Posterior cingulate gyrus (tissue), 11 donors: ENCODE results near the gene SPOUT1.
"Not testable (repeated sequence)": the region's sequence is repeated elsewhere in the genome, so short reads cannot be mapped to it uniquely, and the experiment has no call there.

ENCODE experiments used
- DNase-seq, 10 donors: peaks; one replicate each; pipeline versions ENCODE4 v3.0.0 to v3.0.0-alpha.2; 2020 to 2021; ENCODE audit warnings: mixed read lengths in 3 of 10
- intact Hi-C: fragments of 100-400 bp; cut with DNase I; formaldehyde crosslinking; loops from one replicate; pipeline ENCODE4 v1.15.1; 2023

Gene SPOUT1, protein sequence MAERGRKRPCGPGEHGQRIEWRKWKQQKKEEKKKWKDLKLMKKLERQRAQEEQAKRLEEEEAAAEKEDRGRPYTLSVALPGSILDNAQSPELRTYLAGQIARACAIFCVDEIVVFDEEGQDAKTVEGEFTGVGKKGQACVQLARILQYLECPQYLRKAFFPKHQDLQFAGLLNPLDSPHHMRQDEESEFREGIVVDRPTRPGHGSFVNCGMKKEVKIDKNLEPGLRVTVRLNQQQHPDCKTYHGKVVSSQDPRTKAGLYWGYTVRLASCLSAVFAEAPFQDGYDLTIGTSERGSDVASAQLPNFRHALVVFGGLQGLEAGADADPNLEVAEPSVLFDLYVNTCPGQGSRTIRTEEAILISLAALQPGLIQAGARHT

GRCh38 chr9:128829477-128830251 is at the start of gene SPOUT1:
Gene SPOUT1, minus strand, starts transcription at chr9:128829794. Its CDS starts 14 bp downstream, at chr9:128829780.
- peak; percentile 89 to 99 (median 93) for DNase-seq
- intact Hi-C loops = no loop called here

- DNase-seq = peak in 1 of 10 donors; percentile 43
- intact Hi-C loops = no loop called here
Measured at GRCh38 chr9:128877852-128878251, 48.3 kb upstream of the SPOUT1 start.

GRCh38 chr9:128870941-128871265 is 41.3 kb upstream of the SPOUT1 start:
- intact Hi-C loops = not testable (repeated sequence)

DNA sequence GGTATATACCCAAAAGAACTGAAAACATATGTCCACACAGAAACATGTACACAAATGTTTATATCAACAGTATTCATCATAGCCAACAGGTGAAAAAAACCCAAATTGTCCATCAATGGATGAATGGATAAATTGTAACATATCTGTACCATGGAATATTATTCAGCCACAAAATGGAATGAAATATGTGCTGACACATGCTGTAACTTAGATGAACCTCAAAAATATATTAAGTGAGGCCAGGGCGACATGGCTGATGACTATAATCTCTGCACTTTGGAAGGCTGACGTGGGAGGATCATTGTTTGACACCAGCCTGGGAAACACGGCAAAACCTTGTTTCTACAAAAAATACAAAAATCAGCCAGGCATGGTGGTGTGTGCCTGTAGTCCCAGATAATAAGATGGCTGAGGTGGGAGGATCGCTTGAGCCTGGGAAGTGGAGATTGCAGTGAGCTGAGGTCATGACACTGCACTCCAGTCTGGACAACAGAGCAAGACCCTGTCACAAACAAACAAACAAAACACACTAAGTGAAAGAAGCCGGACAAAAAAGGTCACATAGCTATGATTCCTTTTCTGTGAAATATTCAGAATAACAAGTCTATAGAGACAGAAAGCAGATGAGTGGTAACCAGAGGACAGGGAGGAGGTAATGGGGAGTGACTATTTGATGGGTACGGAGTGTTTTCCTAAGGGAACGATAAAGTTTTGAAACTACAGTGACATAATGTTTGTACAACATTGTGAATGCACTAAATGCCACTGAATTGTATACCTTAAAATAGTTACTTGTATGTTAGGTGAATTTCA is 40.7 kb upstream of the SPOUT1 start:
- intact Hi-C loops = no loop called here
- no peak for DNase-seq

More at GRCh38 chr9:128870941-128871265, 41.3 kb upstream of the SPOUT1 start:
- DNase-seq = peak in 1 of 10 donors; percentile 44

DNA sequence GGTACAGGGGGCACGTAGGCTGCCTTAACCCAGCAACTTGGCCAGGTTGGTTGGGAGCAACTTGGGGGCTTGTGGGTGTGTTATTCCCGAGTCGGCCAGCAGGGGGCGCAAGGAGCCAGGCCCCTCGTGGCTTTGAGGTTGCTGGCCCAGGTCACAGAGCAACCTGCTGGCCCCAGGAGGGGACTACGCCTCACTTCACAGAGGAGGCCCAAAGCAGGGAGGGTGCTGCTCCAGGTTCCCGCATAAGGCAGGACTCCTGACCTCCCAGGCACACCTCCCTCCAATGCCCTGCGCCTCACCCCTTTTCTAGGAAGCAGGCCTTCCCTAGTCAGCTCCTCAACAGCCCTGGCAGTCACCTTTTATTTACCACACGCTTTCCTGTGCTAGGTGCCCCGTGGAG is 34.1 kb upstream of the SPOUT1 start:
- DNase-seq = peak in 9 of 10 donors; percentile 37 to 93 (median 70)
- intact Hi-C loops = no loop called here

- intact Hi-C loops = no loop called here
- DNase-seq = peak in 4 of 10 donors; percentile 24 to 82 (median 62)
Measured at GRCh38 chr9:128862401-128862851, 32.8 kb upstream of the SPOUT1 start.

DNA sequence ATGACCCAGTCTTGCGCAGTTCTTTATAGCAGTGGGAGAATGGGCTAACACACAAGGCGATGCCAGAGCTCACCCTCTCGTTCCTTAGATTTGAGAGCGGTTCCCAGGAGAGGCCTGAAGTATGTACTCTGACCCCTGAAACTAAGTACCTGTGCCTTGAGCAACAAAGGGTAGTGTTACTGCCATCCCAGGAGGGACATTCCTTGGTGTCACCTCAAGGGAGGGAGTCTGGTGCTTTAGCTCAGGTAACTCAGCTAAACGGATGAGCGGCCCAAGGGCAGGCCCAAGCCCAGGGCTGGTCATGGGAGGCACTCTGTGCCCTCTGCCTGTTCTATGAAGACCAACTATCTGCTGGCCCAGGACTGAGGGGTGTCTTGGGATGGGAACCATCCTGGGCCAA is 31.9 kb upstream of the SPOUT1 start:
- DNase-seq = peak in 2 of 10 donors; percentile 35 to 69
- intact Hi-C loops = no loop called here

GRCh38 chr9:128860937-128861336 is 31.3 kb upstream of the SPOUT1 start:
- peak in 1 of 10 donors; percentile 5 for DNase-seq
- intact Hi-C loops = no loop called here

GRCh38 chr9:128858476-128858875 is 28.9 kb upstream of the SPOUT1 start:
- peak in 2 of 10 donors; percentile 4 to 26 for DNase-seq
- intact Hi-C loops = not testable (repeated sequence)

GRCh38 chr9:128854454-128854853 is 24.9 kb upstream of the SPOUT1 start:
- intact Hi-C loops = not testable (repeated sequence)
- peak in 1 of 10 donors; percentile 39 for DNase-seq

- DNase-seq = not testable (repeated sequence)
- intact Hi-C loops = loop anchor here (1.0 kb wide), 1 partner anchor 76 kb away; no protein-coding TSS in a partner anchor
Measured at GRCh38 chr9:128852646-128853045, 23.1 kb upstream of the SPOUT1 start.

DNA sequence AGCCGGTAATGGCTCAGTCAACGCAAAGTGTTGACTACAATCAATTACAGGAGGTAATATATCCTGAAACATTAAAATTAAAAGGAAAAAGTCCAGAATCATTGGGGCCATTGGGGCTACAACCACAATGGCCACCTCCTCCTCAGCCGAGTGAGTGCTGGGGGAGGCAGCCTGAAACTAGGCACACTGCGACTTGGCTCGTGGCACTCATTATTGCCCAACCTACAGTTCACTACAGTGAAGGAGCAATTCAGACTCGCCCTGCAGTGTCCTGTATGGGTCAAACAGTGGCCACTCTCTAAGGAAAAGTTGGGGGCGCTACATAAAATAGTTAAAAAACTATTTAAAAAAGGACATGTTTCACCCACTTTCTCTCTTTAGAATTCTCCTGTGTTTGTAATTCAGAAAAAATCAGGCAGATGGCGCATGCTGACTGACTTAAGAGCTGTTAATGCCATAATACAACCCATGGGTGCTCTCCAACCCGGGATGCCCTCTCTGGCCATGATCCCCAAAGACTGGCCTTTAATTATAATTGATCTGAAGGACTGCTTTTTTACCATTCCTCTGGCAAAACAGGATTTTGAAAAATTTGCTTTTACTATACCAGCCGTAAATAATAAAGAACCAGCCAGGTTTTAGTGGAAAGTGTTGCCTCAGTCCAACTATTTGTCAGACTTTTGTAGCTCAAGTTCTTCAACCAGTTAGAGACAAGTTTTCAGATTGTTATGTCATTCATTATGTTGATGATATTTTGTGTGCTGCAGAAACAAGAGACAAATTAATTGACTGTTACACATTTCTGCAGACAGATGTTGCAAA is 22.4 kb upstream of the SPOUT1 start:
- intact Hi-C loops = loop anchor here (1.0 kb wide), 1 partner anchor 76 kb away; no protein-coding TSS in a partner anchor
- peak in 4 of 10 donors; percentile 28 to 86 (median 56) for DNase-seq

GRCh38 chr9:128851024-128851423 is 21.4 kb upstream of the SPOUT1 start:
- intact Hi-C loops = not testable (repeated sequence)
- DNase-seq = peak in 1 of 10 donors; percentile 8

- DNase-seq = no peak
- intact Hi-C loops = no loop called here
Measured at GRCh38 chr9:128847803-128848202, 18.2 kb upstream of the SPOUT1 start.

DNA sequence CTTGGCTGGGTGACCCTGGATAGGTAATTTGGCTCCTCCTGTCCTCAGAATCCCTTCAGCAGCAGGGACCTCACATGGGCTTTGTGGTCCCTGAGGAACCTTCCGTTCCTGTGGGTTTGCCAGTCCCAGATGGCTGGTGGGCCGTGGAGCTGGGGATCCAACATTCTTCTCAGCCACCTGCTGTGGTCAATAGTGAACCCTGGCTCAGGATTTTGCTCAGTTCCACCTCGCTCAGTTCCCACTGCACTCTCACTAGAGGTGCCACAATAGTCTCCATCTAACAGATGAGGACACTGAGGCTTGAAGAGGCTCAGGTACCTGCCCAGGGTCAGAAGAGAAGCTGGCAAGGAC is 17.1 kb upstream of the SPOUT1 start:
- DNase-seq = peak in 2 of 10 donors; percentile 1 to 69
- intact Hi-C loops = no loop called here

DNA sequence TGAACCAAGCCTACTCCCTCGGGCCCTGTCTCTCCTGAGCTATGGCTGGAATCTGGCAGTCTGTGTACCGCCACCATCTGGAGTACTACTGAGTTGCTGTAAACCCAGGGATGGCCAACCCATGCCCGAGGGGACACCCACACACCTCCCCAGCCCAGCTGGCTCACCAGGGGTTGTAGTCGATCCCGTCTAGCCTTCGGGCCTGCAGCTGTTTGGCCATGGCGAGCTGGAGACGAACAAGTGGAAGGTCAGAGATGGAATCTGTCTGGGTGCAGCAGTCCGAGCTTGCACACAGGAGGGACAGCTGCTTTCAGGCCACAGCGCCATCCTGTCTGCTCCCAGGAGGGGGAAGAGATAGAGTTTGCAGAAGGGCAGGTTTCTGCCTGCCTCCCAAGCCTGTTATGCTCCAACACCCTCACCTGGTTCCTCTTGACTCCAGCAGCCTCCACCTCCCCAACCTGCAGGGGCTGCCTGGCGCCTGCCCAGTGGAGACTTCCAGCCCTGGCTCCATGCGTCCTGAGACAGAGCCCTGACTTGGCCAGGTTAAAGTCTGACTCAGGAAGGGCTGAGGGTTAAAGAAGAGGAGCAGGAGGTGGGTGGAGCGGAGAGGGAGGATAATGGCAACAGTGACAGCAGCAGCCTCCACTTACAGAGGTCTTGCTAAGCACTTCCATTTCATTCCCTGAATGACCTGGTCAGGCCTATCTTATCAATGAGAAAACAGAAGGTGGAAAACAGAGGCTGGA is 15.8 kb upstream of the SPOUT1 start:
- intact Hi-C loops = no loop called here
- peak in 2 of 10 donors; percentile 62 to 72 for DNase-seq

DNA sequence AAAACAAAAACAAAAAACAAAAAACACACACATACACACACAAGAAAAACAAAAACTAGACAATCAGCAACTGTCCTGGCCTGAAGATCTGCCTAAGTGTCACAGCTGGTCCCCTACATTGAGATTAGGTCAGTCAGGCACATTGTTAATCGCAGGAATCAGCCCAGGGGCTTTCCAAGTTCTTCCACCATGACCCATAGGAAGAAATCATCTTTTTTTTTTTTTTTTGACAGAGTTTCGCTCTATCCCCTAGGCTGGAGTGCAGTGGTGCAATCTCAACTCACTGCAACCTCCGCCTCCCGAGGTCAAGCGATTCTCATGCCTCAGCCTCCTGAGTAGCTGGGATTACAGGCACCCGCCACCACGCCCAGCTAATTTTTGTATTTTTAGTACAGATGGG is 13.6 kb upstream of the SPOUT1 start:
- intact Hi-C loops = not testable (repeated sequence)

DNA sequence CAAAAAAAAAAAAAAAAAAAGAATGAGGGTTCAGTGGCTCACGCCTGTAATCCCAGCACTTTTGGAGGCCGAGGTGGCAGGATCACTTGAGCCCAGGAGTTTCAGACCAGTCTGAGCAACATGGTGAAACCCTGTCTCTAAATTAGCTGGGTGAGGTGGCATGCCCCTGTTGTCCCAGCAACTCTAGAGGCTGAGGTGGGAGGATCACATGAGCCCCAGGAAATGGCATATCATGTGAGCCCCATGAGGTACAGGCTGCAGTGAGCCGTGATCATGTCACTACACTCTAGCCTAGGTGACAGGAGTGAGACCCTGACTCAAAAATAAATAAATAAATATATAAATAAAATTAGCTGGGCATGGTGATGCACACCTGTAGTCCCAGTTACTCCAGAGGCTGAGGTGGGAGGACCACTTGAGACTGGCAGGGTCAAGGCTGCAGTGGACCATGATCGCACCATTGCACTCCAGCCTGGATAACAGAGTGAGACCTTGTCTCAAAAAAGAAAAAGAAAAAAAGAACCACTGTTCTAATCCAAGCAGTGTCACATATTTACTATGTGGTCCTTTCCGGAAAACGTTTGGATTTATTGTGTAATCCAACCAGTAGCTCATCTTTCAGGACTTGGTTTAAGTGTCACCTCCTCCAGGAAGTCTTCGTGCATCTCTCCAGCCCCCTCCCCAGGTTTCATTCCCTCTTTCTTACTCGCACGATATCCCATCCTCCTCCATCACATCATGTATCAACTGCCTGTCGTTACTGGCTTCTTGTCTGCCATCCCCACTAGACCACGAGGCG is 12.3 kb upstream of the SPOUT1 start:
- DNase-seq = peak in 2 of 10 donors; percentile 21 to 39
- intact Hi-C loops = no loop called here

More for the DNA sequence above, 13.6 kb upstream of the SPOUT1 start:
- peak in 1 of 10 donors; percentile 18 for DNase-seq
